Epithelial cell of esophagus (primary cell): Measurements from ENCODE around the gene IL34.

Experiments used
- DNase-seq: peaks from one replicate; pipeline ENCODE4 v3.0.0; 2010; ENCODE audit warnings: low read depth
- H3K4me3 ChIP-seq: 2 replicates; pipeline ENCODE4 v1.5.1; 2011; ENCODE audit warnings: mild to moderate bottlenecking, low read length, control low read depth
- TF ChIP-seq, protein P1 (sequence below): IDR thresholded peaks from 2 replicates; pipeline ENCODE4 v1.5.1; 2011; ENCODE audit warnings: low read depth, mild to moderate bottlenecking, low read length, control low read depth, inconsistent platforms; ENCODE audit not compliant: insufficient read depth; ENCODE audit errors: missing control alignments

IL34 gene

DNA sequence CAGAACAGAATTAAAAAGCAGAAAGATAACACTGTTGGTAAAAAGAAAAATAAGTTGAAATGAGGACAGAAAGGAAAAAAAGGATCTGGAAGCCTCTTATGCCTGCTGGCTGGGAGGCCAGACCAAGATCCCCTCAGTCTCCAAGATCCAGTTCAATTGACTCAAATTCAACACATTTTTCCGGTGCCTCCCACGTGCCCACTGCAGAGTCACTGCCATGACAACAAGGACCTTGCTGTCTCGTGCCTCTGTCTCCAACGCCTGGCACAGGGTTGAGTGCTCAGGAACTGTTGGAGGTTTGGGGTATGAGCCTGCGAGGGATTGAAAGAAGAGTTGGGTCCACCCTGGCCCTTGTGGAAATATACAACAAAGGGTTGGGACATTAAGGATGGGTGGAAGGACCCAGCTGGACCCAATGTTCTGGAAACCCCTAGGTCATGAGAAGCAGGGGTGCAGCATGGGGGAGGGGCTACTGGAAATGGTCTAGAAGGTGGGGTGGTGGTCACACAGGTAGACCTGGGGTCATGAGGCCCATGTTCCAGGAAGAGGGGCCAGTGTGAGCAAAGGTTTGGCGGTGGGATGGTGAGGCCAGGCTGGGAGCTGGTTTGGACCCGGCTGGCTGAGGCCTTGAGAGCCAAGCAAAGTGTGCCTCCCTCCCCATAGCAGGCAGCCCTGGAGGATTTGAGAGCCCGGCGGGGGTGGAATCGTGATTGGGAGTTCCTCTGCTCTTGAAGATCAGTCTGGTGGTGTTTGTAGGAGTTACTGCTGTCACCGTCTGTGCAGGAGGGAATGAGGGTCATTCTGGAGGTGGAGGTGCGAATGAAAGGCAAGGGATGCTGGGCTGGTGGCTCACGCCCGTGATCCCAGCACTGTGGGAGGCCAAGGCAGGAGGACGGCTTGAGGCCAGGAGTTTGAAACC is 1.3 kb downstream of the IL34 start:
- TF ChIP-seq, protein P1, sequence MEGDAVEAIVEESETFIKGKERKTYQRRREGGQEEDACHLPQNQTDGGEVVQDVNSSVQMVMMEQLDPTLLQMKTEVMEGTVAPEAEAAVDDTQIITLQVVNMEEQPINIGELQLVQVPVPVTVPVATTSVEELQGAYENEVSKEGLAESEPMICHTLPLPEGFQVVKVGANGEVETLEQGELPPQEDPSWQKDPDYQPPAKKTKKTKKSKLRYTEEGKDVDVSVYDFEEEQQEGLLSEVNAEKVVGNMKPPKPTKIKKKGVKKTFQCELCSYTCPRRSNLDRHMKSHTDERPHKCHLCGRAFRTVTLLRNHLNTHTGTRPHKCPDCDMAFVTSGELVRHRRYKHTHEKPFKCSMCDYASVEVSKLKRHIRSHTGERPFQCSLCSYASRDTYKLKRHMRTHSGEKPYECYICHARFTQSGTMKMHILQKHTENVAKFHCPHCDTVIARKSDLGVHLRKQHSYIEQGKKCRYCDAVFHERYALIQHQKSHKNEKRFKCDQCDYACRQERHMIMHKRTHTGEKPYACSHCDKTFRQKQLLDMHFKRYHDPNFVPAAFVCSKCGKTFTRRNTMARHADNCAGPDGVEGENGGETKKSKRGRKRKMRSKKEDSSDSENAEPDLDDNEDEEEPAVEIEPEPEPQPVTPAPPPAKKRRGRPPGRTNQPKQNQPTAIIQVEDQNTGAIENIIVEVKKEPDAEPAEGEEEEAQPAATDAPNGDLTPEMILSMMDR: no peak
- H3K4me3 ChIP-seq: no peak overlapping the region
- no peak for DNase-seq

DNA sequence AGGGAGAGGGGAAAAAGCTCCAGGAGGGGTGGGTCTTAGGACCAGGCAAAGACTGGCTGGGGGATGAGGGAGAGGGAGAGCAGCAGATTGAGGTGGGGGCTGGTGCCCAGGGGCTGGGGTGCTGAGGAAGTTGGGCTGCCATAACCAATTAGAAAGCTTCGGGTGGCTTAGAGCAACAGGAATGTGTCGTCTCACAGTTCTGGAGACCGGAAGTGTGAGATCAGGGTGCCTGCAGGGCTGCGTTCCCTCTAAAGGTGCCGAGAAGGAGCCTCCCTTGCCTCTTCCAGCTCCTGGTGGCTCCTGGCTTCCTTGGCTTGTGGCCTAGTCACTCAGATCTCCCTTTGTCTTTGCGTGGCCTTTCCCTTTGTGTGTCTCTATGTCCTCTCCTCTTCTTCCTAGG is 2.2 kb downstream of the IL34 start:
- TF ChIP-seq, protein P1: no peak
- no peak for DNase-seq
- no peak overlapping the region for H3K4me3 ChIP-seq

DNA sequence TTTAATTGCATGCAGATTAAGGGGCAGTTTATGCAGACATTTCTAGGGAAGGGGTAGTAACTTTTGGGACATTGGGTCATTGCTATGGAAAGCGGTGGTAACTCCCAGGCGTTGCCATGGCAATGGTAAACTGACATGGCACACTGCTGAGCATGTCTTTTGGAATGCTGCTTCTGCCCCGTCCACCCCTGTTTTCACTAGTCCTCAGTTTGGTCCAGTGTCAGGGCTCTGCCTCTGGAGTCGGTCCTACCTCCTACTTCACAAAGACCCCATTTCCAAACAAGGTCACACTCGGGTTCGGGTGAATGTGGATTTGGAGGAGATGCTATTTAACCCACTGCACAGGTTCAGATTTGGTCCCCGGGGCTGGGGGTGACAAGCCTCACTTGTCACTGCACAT is 2.9 kb downstream of the IL34 start:
- TF ChIP-seq, protein P1: no peak
- no peak for DNase-seq
- H3K4me3 ChIP-seq: no peak overlapping the region

DNA sequence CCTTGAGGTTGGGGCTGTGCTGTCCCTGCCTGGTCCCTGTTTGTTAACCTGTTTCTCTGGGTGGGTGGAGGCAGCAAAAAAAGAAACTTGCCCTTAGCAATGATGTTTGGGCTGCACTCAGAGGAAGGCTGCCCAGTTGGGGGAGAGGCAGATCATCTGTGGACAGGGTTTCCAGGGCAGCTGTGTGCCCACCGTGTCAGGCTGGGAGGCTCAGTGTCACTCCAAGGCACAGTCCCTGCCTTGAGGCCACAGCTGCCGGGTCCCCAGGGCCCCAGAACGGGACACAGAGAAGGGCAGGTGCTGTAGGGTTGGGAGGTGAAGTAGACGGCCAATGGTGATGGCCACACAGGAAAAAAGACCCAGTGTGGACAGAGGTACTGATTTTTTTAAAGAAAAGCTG is 3.9 kb downstream of the IL34 start:
- DNase-seq: no peak
- TF ChIP-seq, protein P1: no peak
- no peak overlapping the region for H3K4me3 ChIP-seq

DNA sequence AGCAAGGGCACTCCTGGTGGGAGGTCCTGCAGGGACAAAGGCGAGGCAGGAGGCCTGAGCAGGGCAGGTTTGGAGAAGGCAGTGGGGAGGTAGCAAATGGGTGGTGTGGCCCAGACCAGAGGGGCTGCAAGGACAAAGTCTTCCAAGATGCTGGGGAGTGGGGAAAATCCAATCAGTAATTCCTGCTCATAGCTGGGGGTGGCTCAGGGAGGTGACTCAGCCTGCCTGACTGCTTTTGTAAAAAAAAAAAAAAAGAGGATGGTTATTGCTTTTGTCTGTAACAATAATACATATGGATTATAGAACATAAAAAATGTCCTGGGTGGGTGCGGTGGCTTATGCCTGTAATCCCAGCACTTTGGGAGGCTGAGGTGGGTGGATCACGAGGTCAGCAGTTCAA is 5.2 kb downstream of the IL34 start:
- peak; percentile 38 for DNase-seq
- TF ChIP-seq, protein P1: no peak
- no peak overlapping the region for H3K4me3 ChIP-seq

DNA sequence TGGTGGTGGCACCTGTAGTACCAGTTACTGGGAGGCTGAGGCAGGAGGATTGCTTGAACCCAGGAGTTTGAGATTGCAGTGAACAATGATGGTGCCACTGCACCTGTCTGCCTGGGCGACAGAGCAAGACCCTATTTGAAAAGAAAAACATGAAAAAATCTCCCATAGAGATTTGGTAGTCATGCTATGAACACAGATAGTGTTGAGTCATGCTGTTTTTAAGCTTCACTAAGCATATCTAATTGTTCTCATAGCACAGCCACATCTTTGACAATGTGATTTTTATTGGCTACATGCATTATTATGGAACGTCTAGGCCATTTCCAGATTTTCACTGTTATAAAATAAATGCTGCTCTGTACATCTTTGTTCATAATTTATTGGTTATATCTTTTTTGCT is 6.0 kb downstream of the IL34 start:
- H3K4me3 ChIP-seq: no peak overlapping the region
- DNase-seq: no peak
- TF ChIP-seq, protein P1: no peak

DNA sequence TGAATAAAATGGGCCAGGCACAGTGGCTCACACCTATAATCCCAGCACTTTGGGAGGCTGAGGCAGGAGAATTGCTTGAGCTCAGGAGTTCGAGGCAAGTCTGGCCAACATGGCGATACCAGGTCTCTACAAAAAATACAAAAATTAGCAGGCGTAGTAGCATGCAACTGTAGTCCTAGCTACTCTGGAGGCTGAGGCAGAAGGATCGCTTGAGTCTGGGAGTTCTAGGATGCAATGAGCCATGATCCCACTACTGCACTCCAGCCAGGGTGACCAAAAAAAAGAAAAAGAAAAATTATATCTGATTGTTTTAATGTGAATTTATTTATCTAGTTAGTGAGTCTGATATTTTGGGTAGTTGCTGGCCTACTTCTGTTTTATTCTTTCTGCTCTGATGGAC is 7.0 kb downstream of the IL34 start:
- DNase-seq: no peak
- TF ChIP-seq, protein P1: no peak
- H3K4me3 ChIP-seq: no peak overlapping the region
